ENCODE results near the gene SLC5A3.

The SLC5A3 gene

GRCh38 chr21:34086887-34087306, 13.5 kb downstream of the SLC5A3 start:
- TF ChIP-seq CTCF (IDR thresholded peaks at IDR 0.05; ENCODE audit: low read depth, low read length): no peak

GRCh38 chr21:34088752-34089151, 15.4 kb downstream of the SLC5A3 start:
- no peak overlapping the region for H3K4me3 ChIP-seq (ENCODE audit: low read depth, low read length)
- TF ChIP-seq CTCF (IDR thresholded peaks at IDR 0.05; ENCODE audit: low read depth, low read length): no peak

More at GRCh38 chr21:34086887-34087306, 13.5 kb downstream of the SLC5A3 start:
- no peak overlapping the region for H3K4me3 ChIP-seq (ENCODE audit: low read depth, low read length)

- H3K4me3 ChIP-seq (ENCODE audit: low read depth, low read length): no peak overlapping the region
- no peak for TF ChIP-seq CTCF (IDR thresholded peaks at IDR 0.05; ENCODE audit: low read depth, low read length)
These were observed 17.7 kb downstream of the SLC5A3 start for GRCh38 chr21:34091032-34091431.

GRCh38 chr21:34091607-34092006, 18.2 kb downstream of the SLC5A3 start:
- no peak for TF ChIP-seq CTCF (IDR thresholded peaks at IDR 0.05; ENCODE audit: low read depth, low read length)
- H3K4me3 ChIP-seq (ENCODE audit: low read depth, low read length): no peak overlapping the region

- TF ChIP-seq CTCF (IDR thresholded peaks at IDR 0.05; ENCODE audit: low read depth, low read length): no peak
- H3K4me3 ChIP-seq (ENCODE audit: low read depth, low read length): no peak overlapping the region
These were observed 19.0 kb downstream of the SLC5A3 start for GRCh38 chr21:34092262-34092921.

- no peak overlapping the region for H3K4me3 ChIP-seq (ENCODE audit: low read depth, low read length)
- no peak for TF ChIP-seq CTCF (IDR thresholded peaks at IDR 0.05; ENCODE audit: low read depth, low read length)
These were observed 19.7 kb downstream of the SLC5A3 start for GRCh38 chr21:34093083-34093482.

- no peak for TF ChIP-seq CTCF (IDR thresholded peaks at IDR 0.05; ENCODE audit: low read depth, low read length)
These were observed 21.6 kb downstream of the SLC5A3 start for GRCh38 chr21:34094949-34095348.

More at GRCh38 chr21:34094949-34095348, 21.6 kb downstream of the SLC5A3 start:
- no peak overlapping the region for H3K4me3 ChIP-seq (ENCODE audit: low read depth, low read length)
